SK-N-SH treated with all-trans-retinoic acid at 6 μM for 48 hours (cell line): Measurements from ENCODE around the gene CROT.

Source experiments
- ATAC-seq: fragments of 200-7000 bp; cut with Tn5 transposase; 3 replicates; pipeline ENCODE4 v1.9.1; 2020; ENCODE audit warnings: mild to moderate bottlenecking, moderate library complexity
- BACH2 ChIP-seq: fragments of 250-450 bp; sonication (Bioruptor Pico); IDR thresholded peaks from 2 replicates; pipeline ENCODE4 v1.9.0; 2021; ENCODE audit warnings: mild to moderate bottlenecking, borderline replicate concordance
- CREB5 ChIP-seq: fragments of 250-450 bp; sonication (Bioruptor Pico); IDR thresholded peaks from 2 replicates; pipeline ENCODE4 v1.5.1; 2020; ENCODE audit warnings: low read depth, mild to moderate bottlenecking, moderate library complexity
- CSDC2 ChIP-seq: fragments of 250-450 bp; sonication (Bioruptor Pico); IDR thresholded peaks from 2 replicates; pipeline ENCODE4 v1.5.0; 2020; ENCODE audit warnings: mild to moderate bottlenecking, moderate library complexity
- CSRNP3 ChIP-seq: fragments of 250-450 bp; sonication (Bioruptor Pico); IDR thresholded peaks from 2 replicates; pipeline ENCODE4 v1.5.1; 2021; ENCODE audit warnings: mild to moderate bottlenecking, moderate library complexity
- ESRRG ChIP-seq: fragments of 250-450 bp; sonication (Bioruptor Pico); IDR thresholded peaks from 2 replicates; pipeline ENCODE4 v1.6.1; 2021; ENCODE audit warnings: mild to moderate bottlenecking
- GLIS3 ChIP-seq: fragments of 250-450 bp; sonication (Bioruptor Pico); IDR thresholded peaks from 2 replicates; pipeline ENCODE4 v1.5.0; 2020; ENCODE audit warnings: mild to moderate bottlenecking, moderate library complexity
- ISL1 ChIP-seq: fragments of 250-450 bp; sonication (Bioruptor Pico); IDR thresholded peaks from 2 replicates; pipeline ENCODE4 v2.1.2; 2022; ENCODE audit warnings: mild to moderate bottlenecking, moderate library complexity
- OSR1 ChIP-seq: fragments of 250-450 bp; sonication (Bioruptor Pico); IDR thresholded peaks from 2 replicates; pipeline ENCODE4 v1.8.0; 2022; ENCODE audit warnings: moderate library complexity, mild to moderate bottlenecking, inconsistent platforms
- PATZ1 ChIP-seq: fragments of 250-450 bp; sonication (Bioruptor Pico); IDR thresholded peaks from 2 replicates; pipeline ENCODE4 v1.8.0; 2020; ENCODE audit warnings: mild to moderate bottlenecking, moderate library complexity, borderline replicate concordance
- PPARA ChIP-seq: fragments of 250-450 bp; sonication (Bioruptor Pico); IDR thresholded peaks from 2 replicates; pipeline ENCODE4 v1.5.0; 2020; ENCODE audit warnings: mild to moderate bottlenecking, borderline replicate concordance
- SNAI2 ChIP-seq: fragments of 250-450 bp; sonication (Bioruptor Pico); IDR thresholded peaks from 2 replicates; pipeline ENCODE4 v1.5.0; 2020; ENCODE audit warnings: mild to moderate bottlenecking, moderate library complexity
- TOX ChIP-seq: fragments of 250-450 bp; sonication (Bioruptor Pico); IDR thresholded peaks from 2 replicates; pipeline ENCODE4 v1.8.0; 2021; ENCODE audit warnings: mild to moderate bottlenecking, moderate library complexity, borderline replicate concordance
- ZC3H10 ChIP-seq: fragments of 250-450 bp; sonication (Bioruptor Pico); IDR thresholded peaks from 2 replicates; pipeline ENCODE4 v1.5.1; 2021; ENCODE audit warnings: mild to moderate bottlenecking, moderate library complexity
- ZFP3 ChIP-seq: fragments of 250-450 bp; sonication (Bioruptor Pico); IDR thresholded peaks from 2 replicates; pipeline ENCODE4 v1.5.0; 2020; ENCODE audit warnings: mild to moderate bottlenecking, moderate library complexity
- ZFP30 ChIP-seq: fragments of 450-650 bp; formaldehyde crosslinking; IDR thresholded peaks from 2 replicates; pipeline ENCODE4 v1.5.0; 2022; ENCODE audit warnings: mild to moderate bottlenecking, moderate library complexity
- ZNF565 ChIP-seq: fragments of 450-650 bp; formaldehyde crosslinking; conservative IDR thresholded peaks from 2 replicates; pipeline ENCODE4 v1.5.0; 2020; ENCODE audit warnings: low read depth, mild to moderate bottlenecking, moderate library complexity
- ZNF70 ChIP-seq: fragments of 450-650 bp; formaldehyde crosslinking; IDR thresholded peaks from 2 replicates; pipeline ENCODE4 v1.5.0; 2020; ENCODE audit warnings: mild to moderate bottlenecking, moderate library complexity
- ZNF8 ChIP-seq: fragments of 450-650 bp; formaldehyde crosslinking; IDR thresholded peaks from 2 replicates; pipeline ENCODE4 v1.5.0; 2020; ENCODE audit warnings: mild to moderate bottlenecking, moderate library complexity
- TF ChIP-seq, protein P1 (sequence below): fragments of 250-450 bp; sonication (Bioruptor Pico); IDR thresholded peaks from 2 replicates; pipeline ENCODE4 v1.5.0; 2020; ENCODE audit warnings: mild to moderate bottlenecking, moderate library complexity

CROT gene

GRCh38 chr7:87391020-87391701 lies 45.7 kb downstream of the CROT start:
- TF ChIP-seq ZFP3 (CRISPR knock-in tag) (no peak), ZNF70 (CRISPR knock-in tag) (no peak), PATZ1 (CRISPR knock-in tag) (no peak), OSR1 (no peak), ZC3H10 (CRISPR knock-in tag) (no peak), BACH2 (CRISPR knock-in tag) (no peak), ISL1 (CRISPR knock-in tag) (no peak), CSDC2 (CRISPR knock-in tag) (no peak), CREB5 (CRISPR knock-in tag) (no peak)
- TF ChIP-seq, protein P1, sequence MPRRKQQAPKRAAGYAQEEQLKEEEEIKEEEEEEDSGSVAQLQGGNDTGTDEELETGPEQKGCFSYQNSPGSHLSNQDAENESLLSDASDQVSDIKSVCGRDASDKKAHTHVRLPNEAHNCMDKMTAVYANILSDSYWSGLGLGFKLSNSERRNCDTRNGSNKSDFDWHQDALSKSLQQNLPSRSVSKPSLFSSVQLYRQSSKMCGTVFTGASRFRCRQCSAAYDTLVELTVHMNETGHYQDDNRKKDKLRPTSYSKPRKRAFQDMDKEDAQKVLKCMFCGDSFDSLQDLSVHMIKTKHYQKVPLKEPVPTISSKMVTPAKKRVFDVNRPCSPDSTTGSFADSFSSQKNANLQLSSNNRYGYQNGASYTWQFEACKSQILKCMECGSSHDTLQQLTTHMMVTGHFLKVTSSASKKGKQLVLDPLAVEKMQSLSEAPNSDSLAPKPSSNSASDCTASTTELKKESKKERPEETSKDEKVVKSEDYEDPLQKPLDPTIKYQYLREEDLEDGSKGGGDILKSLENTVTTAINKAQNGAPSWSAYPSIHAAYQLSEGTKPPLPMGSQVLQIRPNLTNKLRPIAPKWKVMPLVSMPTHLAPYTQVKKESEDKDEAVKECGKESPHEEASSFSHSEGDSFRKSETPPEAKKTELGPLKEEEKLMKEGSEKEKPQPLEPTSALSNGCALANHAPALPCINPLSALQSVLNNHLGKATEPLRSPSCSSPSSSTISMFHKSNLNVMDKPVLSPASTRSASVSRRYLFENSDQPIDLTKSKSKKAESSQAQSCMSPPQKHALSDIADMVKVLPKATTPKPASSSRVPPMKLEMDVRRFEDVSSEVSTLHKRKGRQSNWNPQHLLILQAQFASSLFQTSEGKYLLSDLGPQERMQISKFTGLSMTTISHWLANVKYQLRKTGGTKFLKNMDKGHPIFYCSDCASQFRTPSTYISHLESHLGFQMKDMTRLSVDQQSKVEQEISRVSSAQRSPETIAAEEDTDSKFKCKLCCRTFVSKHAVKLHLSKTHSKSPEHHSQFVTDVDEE, result no peak
- no peak for ATAC-seq

- no peak for TF ChIP-seq BACH2 (CRISPR knock-in tag)
- TF ChIP-seq GLIS3 (CRISPR knock-in tag), result no peak
- no peak for TF ChIP-seq CSRNP3 (CRISPR knock-in tag)
- TF ChIP-seq CREB5 (CRISPR knock-in tag), result no peak
- TF ChIP-seq ZNF8 (CRISPR knock-in tag), result no peak
- no peak for TF ChIP-seq ZNF565 (CRISPR knock-in tag)
- TF ChIP-seq PATZ1 (CRISPR knock-in tag), result no peak
- no peak for TF ChIP-seq TOX
- ATAC-seq, result no peak
Measured at GRCh38 chr7:87395442-87396020, 50.1 kb downstream of the CROT start.

GRCh38 chr7:87398446-87398845 lies 53.0 kb downstream of the CROT start:
- peak; percentile 94 for ATAC-seq
- no peak for TF ChIP-seq BACH2 (CRISPR knock-in tag)
- peak; percentile 71 for TF ChIP-seq ISL1 (CRISPR knock-in tag)

GRCh38 chr7:87404674-87405073 lies 59.2 kb downstream of the CROT start:
- no peak for TF ChIP-seq BACH2 (CRISPR knock-in tag)
- TF ChIP-seq ISL1 (CRISPR knock-in tag), result no peak
- no peak for TF ChIP-seq ESRRG (CRISPR knock-in tag)
- TF ChIP-seq CSDC2 (CRISPR knock-in tag), result no peak
- no peak for TF ChIP-seq PATZ1 (CRISPR knock-in tag)
- no peak for TF ChIP-seq ZFP30 (CRISPR knock-in tag)
- no peak for TF ChIP-seq PPARA (CRISPR knock-in tag)
- no peak for TF ChIP-seq SNAI2 (CRISPR knock-in tag)
- no peak for ATAC-seq
